NB4 (cell line): Measurements from ENCODE around the gene CPSF7.

Experiments used
- DNase-seq: peaks from one replicate; pipeline ENCODE4 v3.0.0; 2010; ENCODE audit warnings: low read depth
- H3K4me3 ChIP-seq: one replicate; pipeline ENCODE4 v1.5.1; 2011; ENCODE audit warnings: mild to moderate bottlenecking, low read depth, low read length, moderate library complexity
- MYC ChIP-seq: IDR thresholded peaks from 2 replicates; pipeline ENCODE4 v1.6.1; 2011; ENCODE audit warnings: low read depth, low read length
- POLR2A ChIP-seq: IDR thresholded peaks from 2 replicates; pipeline ENCODE4 v1.6.1; 2011; ENCODE audit warnings: mild to moderate bottlenecking; ENCODE audit not compliant: insufficient read length; ENCODE audit errors: extremely low read depth
- TF ChIP-seq, protein P1 (sequence below): IDR thresholded peaks from one replicate; pipeline ENCODE4 v1.5.1; 2012; ENCODE audit warnings: low read depth, low read length
- TF ChIP-seq, protein P2 (sequence below): IDR thresholded peaks from 2 replicates; pipeline ENCODE4 v1.6.1; 2011; ENCODE audit warnings: low read depth, low read length

The CPSF7 gene

DNA sequence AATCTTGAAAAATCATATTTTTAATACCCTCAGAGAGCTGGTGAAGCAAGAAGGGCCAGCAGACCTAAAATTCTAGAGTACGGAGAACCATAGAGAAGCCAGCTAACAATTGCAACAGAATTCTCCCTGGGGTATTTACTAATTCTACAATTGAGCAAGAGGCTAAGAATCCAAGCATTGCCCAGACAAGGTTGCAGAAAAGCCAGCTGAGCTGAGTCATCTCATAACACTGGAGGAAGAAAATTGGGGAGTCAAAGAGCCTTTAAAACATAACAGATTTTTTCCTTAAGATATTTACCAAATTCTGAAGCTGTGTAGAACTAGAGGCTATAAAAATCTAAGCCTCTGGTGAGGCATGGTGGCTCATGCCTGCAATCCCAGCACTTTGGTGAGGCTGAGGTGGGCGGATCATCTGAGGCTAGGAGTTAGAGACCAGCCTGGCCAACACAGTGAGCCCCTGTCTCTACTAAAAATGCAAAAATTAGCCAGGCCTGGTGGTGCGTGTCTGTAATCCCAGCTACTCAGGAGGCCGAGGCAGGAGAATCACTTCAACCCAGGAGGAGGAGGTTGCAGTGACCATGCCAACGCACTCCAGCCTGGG, 51.0 kb downstream of the CPSF7 start:
- peak; percentile 95 for DNase-seq

DNA sequence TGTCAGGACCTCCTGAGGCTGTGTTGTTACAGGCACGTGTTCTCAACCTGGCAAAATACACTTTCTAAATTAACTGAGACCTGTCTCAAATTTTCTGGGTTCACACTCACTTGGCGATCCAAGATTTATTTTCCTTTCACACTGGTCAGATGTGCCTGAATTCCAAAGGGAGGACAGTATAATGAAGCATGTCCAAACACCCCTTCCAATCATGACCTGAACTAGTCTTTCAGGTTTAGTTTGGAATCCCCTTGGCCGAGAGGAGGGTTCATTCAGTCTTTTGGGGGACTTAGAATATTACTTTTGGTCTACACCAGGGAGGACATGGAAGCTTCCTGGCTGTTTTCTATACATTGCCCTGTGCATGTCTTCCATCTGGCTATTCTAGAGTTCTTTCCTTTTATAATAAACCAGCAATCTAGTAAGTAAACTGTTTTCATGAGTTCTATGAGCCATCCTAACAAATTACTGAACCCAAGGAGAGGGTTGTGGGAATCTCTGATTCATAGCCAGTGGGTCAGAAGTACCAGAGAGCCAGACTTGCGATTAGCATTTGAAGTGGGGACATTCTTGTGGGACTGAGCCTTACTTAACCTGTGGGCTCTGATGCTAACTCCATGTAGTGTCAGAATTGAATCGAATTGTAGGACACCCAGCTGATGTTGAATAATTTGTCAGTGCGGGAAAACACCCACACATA, 52.2 kb downstream of the CPSF7 start:
- no peak for TF ChIP-seq MYC
- TF ChIP-seq, protein P1, sequence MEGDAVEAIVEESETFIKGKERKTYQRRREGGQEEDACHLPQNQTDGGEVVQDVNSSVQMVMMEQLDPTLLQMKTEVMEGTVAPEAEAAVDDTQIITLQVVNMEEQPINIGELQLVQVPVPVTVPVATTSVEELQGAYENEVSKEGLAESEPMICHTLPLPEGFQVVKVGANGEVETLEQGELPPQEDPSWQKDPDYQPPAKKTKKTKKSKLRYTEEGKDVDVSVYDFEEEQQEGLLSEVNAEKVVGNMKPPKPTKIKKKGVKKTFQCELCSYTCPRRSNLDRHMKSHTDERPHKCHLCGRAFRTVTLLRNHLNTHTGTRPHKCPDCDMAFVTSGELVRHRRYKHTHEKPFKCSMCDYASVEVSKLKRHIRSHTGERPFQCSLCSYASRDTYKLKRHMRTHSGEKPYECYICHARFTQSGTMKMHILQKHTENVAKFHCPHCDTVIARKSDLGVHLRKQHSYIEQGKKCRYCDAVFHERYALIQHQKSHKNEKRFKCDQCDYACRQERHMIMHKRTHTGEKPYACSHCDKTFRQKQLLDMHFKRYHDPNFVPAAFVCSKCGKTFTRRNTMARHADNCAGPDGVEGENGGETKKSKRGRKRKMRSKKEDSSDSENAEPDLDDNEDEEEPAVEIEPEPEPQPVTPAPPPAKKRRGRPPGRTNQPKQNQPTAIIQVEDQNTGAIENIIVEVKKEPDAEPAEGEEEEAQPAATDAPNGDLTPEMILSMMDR: no peak
- TF ChIP-seq POLR2A: no peak
- TF ChIP-seq, protein P2, sequence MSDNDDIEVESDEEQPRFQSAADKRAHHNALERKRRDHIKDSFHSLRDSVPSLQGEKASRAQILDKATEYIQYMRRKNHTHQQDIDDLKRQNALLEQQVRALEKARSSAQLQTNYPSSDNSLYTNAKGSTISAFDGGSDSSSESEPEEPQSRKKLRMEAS: no peak
- H3K4me3 ChIP-seq: no peak overlapping the region
- no peak for DNase-seq

More for the DNA sequence above, 51.0 kb downstream of the CPSF7 start:
- H3K4me3 ChIP-seq: no peak overlapping the region
- TF ChIP-seq POLR2A (no peak), MYC (peak; percentile 45)

DNA sequence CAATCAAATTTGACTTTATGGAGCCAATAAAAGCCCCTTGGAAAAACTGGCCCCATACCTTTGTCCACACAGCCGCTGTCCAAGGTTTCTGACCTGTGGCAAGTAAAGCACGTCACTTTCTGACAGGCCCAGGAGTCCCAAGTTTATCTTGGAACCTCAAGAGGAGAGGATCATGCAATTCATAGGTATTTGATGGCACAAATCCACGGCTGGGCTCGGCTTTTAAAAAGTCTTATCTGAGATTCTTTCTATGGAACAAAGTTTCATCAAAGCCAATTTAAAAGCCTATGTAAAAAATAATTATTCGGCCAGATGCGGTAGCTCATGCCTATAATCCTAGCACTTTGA, 54.0 kb downstream of the CPSF7 start:
- H3K4me3 ChIP-seq: no peak overlapping the region
- TF ChIP-seq, protein P2: no peak
- TF ChIP-seq MYC (no peak), POLR2A (no peak)
- TF ChIP-seq, protein P1: no peak
- no peak for DNase-seq

DNA sequence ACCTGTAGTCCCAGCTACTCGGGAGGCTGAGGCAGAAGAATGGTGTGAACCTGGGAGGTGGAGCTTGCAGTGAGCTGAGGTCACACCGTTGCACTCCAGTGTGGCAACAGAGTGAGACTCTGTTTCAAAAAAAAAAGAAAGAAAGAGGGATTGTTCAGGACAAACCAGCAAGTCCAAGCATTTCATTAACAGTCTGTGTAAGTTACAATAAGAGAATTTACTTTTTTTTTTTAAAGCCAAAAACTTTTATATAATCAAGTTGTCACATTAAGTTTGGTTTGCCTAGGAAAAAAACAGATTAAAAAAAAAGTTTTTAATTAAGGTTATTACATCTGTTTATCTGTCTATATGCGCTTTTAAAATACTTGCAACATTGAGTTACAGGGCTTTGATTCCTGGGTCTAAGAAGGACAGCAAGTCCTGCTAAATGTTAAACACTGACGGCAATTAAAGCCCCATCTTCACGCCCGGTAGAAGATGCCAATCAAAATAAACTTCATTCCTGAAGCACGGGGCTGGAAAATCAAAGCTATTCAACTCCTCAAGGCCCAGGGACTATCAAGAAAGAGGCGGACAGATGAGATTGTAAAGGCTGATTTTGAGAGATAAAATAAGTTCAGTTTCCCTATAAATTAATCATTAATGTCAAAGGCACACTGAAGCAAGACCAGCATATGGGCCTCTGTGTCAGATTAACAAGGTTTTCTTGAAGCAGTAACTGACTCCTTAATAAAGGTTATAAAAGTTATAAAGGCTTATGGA, 56.9 kb downstream of the CPSF7 start:
- no peak for DNase-seq
- H3K4me3 ChIP-seq: no peak overlapping the region
- TF ChIP-seq MYC (no peak), POLR2A (no peak)
- TF ChIP-seq, protein P1: no peak
- TF ChIP-seq, protein P2: no peak

DNA sequence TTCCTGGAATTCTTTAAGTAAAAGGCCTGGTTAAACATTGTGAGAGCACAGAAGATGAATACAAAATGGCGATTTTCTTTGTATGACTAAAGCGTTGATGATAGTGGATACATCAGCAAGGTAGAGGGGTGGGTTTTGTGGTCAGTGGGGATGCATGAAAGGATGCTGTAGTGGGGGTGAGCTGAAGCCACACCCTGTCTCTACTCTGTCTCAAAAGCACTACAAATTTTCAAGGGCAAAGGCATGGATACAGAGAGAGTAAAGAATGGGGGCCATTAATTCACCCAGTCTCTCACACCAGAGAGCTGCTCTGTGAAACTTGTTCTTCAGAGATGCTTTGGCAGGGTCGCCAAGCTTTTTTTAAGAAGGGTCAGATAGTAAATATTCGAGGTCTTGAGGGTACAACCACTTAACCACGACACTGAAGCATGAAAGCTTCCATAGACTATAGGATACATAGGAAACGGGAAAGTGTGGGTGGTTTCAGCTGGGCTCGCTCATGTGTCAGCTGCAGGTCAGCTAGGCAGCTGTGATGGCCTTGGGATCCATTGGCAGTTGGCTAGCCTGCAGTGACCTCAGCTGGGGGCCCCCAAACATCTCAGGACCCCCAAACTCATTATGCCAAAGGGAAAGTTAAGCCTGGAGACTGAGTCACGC, 59.3 kb downstream of the CPSF7 start:
- no peak for DNase-seq
- H3K4me3 ChIP-seq: no peak overlapping the region
- TF ChIP-seq POLR2A (no peak), MYC (no peak)
- TF ChIP-seq, protein P1: no peak
- TF ChIP-seq, protein P2: no peak
